Measurements from ENCODE around the gene AXIN2. TPM values are rescaled to one million over a fixed set of nuclear protein-coding genes. Genes with fewer than 3 reads are reported as not detected.

Gene AXIN2
- total RNA-seq, 1 donor from 2014 or later, result 17.9 TPM

- Histone ChIP-seq H3K4me3 (no peak overlapping the region), H3K9me3 (no peaks in the 10 kb centered on the region), H3K36me3 (peaks cover 0 to 51% of the 10 kb centered on the region in 2 donors), H3K4me1 (peaks cover 47% of the 10 kb centered on the region), H3K27me3 (no peaks in the 10 kb centered on the region), H3K27ac (peak overlapping the region; percentile 73)
- DNase-seq (ENCODE audit: extremely low spot score in 2 of 2), result no peak
- intact Hi-C loops (cut with DNase I), result no loop called here
- TF ChIP-seq POLR2AphosphoS5 (IDR thresholded peaks at IDR 0.05; ENCODE audit: insufficient read depth in 1 of 2, low read depth in 1 of 2), result no peak
- TF ChIP-seq CTCF (IDR thresholded peaks at IDR 0.05), result no peak
- TF ChIP-seq POLR2A (IDR thresholded peaks at IDR 0.05), result no peak
Measured at GRCh38 chr17:65533056-65533745, 28.2 kb downstream of the AXIN2 start.

GRCh38 chr17:65532101-65532890 lies 29.2 kb downstream of the AXIN2 start:
- intact Hi-C loops (cut with DNase I), result no loop called here
- peaks cover 0 to 42% of the 10 kb centered on the region in 2 donors for H3K36me3 ChIP-seq
- TF ChIP-seq CTCF (IDR thresholded peaks at IDR 0.05) (no peak), POLR2A (IDR thresholded peaks at IDR 0.05) (no peak), POLR2AphosphoS5 (IDR thresholded peaks at IDR 0.05; ENCODE audit: insufficient read depth in 1 of 2, low read depth in 1 of 2) (no peak)
- no peak overlapping the region for H3K4me3 ChIP-seq
- H3K9me3 ChIP-seq, result no peaks in the 10 kb centered on the region
- H3K27ac ChIP-seq, result peak overlapping the region; percentile 73
- no peak for DNase-seq (ENCODE audit: extremely low spot score in 2 of 2)
- no peaks in the 10 kb centered on the region for H3K27me3 ChIP-seq
- peaks cover 47% of the 10 kb centered on the region for H3K4me1 ChIP-seq

- Histone ChIP-seq H3K27me3 (no peaks in the 10 kb centered on the region), H3K36me3 (peaks cover 0 to 34% of the 10 kb centered on the region in 2 donors), H3K27ac (peak overlapping the region; percentile 73), H3K4me1 (peaks cover 47% of the 10 kb centered on the region), H3K4me3 (no peak overlapping the region), H3K9me3 (no peaks in the 10 kb centered on the region)
- DNase-seq (ENCODE audit: extremely low spot score in 2 of 2), result peak in 1 of 2 donors; percentile 92
- intact Hi-C loops (cut with DNase I), result no loop called here
- TF ChIP-seq POLR2AphosphoS5 (IDR thresholded peaks at IDR 0.05; ENCODE audit: insufficient read depth in 1 of 2, low read depth in 1 of 2) (peak in 1 of 2 donors; percentile 50), POLR2A (IDR thresholded peaks at IDR 0.05) (no peak), CTCF (IDR thresholded peaks at IDR 0.05) (no peak)
Measured at GRCh38 chr17:65531256-65532100, 30.0 kb downstream of the AXIN2 start.

GRCh38 chr17:65530523-65531255 lies 30.8 kb downstream of the AXIN2 start:
- Histone ChIP-seq H3K36me3 (peaks cover 0 to 26% of the 10 kb centered on the region in 2 donors), H3K27ac (peak overlapping the region; percentile 73), H3K9me3 (no peaks in the 10 kb centered on the region), H3K4me1 (peaks cover 47% of the 10 kb centered on the region), H3K4me3 (no peak overlapping the region), H3K27me3 (no peaks in the 10 kb centered on the region)
- no peak for DNase-seq (ENCODE audit: extremely low spot score in 2 of 2)
- TF ChIP-seq POLR2AphosphoS5 (IDR thresholded peaks at IDR 0.05; ENCODE audit: insufficient read depth in 1 of 2, low read depth in 1 of 2) (no peak), CTCF (IDR thresholded peaks at IDR 0.05) (no peak), POLR2A (IDR thresholded peaks at IDR 0.05) (no peak)
- intact Hi-C loops (cut with DNase I), result no loop called here

Measured in vagina (tissue), 2 donors.